Hematopoietic multipotent progenitor cell treated with erythropoietin and hydrocortisone succinate and interleukin-3 and kit ligand, for 17 days (in vitro differentiated cells): ENCODE data around the gene EMC6.
"Not testable (repeated sequence)": the region's sequence is repeated elsewhere in the genome, so short reads cannot be mapped to it uniquely, and the experiment has no call there.

Source experiments
- DNase-seq: peaks from one replicate; pipeline ENCODE4 v3.0.0-alpha.2; 2015; ENCODE audit warnings: low spot score

The EMC6 gene

GRCh38 chr17:3681565-3681964 lies 13.0 kb downstream of the EMC6 start:
- DNase-seq, result no peak

GRCh38 chr17:3682033-3682432 lies 13.4 kb downstream of the EMC6 start:
- no peak for DNase-seq

GRCh38 chr17:3683054-3683511 lies 14.5 kb downstream of the EMC6 start:
- peak; percentile 52 for DNase-seq

GRCh38 chr17:3685174-3685573 lies 16.6 kb downstream of the EMC6 start:
- no peak for DNase-seq

GRCh38 chr17:3688027-3688553 lies 19.5 kb downstream of the EMC6 start:
- DNase-seq, result no peak

GRCh38 chr17:3688852-3689261 lies 20.2 kb downstream of the EMC6 start:
- DNase-seq, result no peak

- DNase-seq, result no peak
These were observed 20.9 kb downstream of the EMC6 start for GRCh38 chr17:3689262-3690093.

GRCh38 chr17:3690094-3690715 lies 21.6 kb downstream of the EMC6 start:
- no peak for DNase-seq

- no peak for DNase-seq
These were observed 23.0 kb downstream of the EMC6 start for GRCh38 chr17:3691617-3692067.

GRCh38 chr17:3692346-3692745 lies 23.7 kb downstream of the EMC6 start:
- DNase-seq, result peak; percentile 14

- no peak for DNase-seq
These were observed 24.5 kb downstream of the EMC6 start for GRCh38 chr17:3693141-3693540.

GRCh38 chr17:3693829-3694231 lies 25.2 kb downstream of the EMC6 start:
- no peak for DNase-seq

- no peak for DNase-seq
These were observed 26.6 kb downstream of the EMC6 start for GRCh38 chr17:3695129-3695722.

GRCh38 chr17:3695723-3696411 lies 27.3 kb downstream of the EMC6 start, which contains the start of gene P2RX5:
Gene P2RX5 (minus strand): TSS chr17:3696155. CDS start chr17:3696005, 150 bp downstream.
- no peak for DNase-seq

- no peak for DNase-seq
These were observed 28.5 kb downstream of the EMC6 start for GRCh38 chr17:3697103-3697476.

- no peak for DNase-seq
These were observed 29.5 kb downstream of the EMC6 start for GRCh38 chr17:3698139-3698538.

- no peak for DNase-seq
These were observed 31.3 kb downstream of the EMC6 start for GRCh38 chr17:3699951-3700350.

- DNase-seq, result not testable (repeated sequence)
These were observed 33.5 kb downstream of the EMC6 start for GRCh38 chr17:3702041-3702539.

GRCh38 chr17:3704931-3705717 lies 36.5 kb downstream of the EMC6 start:
- no peak for DNase-seq

GRCh38 chr17:3705718-3705984 lies 37.0 kb downstream of the EMC6 start:
- DNase-seq, result not testable (repeated sequence)

GRCh38 chr17:3708366-3708765 lies 39.8 kb downstream of the EMC6 start:
- DNase-seq, result no peak
